Activated naive CD8-positive, alpha-beta T cell treated with anti-CD3 and anti-CD28 coated beads, Interleukin-2, amount 10 ng/mL, durations not matched to agents 7 days and 5 days (primary cell): Measurements from ENCODE around the gene ZCCHC13. TPM values are rescaled to one million over a fixed set of nuclear protein-coding genes. Genes with fewer than 3 reads are reported as not detected.
"Not testable (repeated sequence)": the region's sequence is repeated elsewhere in the genome, so short reads cannot be mapped to it uniquely, and the experiment has no call there.

Source experiments
- ATAC-seq: fragments of 150-1000 bp; cut with Tn5 transposase; one replicate; pipeline ENCODE4 v1.10.0; 2021; ENCODE audit warnings: low read depth, moderate library complexity
- POLR2A ChIA-PET: fragments of 350-600 bp; sonication (Branson Sonifier 250); formaldehyde crosslinking; loops from one replicate; lab custom pipeline; 2021; ENCODE audit warnings: antibody characterized with exemption; lab: Charles Lee
- DNase-seq: peaks from one replicate; pipeline ENCODE4 v3.0.0; 2021
- H3K27ac Mint-ChIP-seq: one replicate; pipeline ENCODE4 v1.8.0; 2022; ENCODE audit warnings: mild to moderate bottlenecking, mixed read lengths
- H3K27me3 Mint-ChIP-seq: one replicate; pipeline ENCODE4 v1.8.0; 2022; ENCODE audit warnings: mild to moderate bottlenecking, moderate library complexity, mixed read lengths
- H3K36me3 Mint-ChIP-seq: one replicate; pipeline ENCODE4 v1.8.0; 2021; ENCODE audit warnings: mild to moderate bottlenecking, mixed read lengths
- H3K4me1 Mint-ChIP-seq: one replicate; pipeline ENCODE4 v1.8.0; 2021; ENCODE audit warnings: mixed read lengths
- H3K4me3 Mint-ChIP-seq: one replicate; pipeline ENCODE4 v1.8.0; 2022; ENCODE audit warnings: mild to moderate bottlenecking, moderate library complexity, mixed read lengths
- H3K9me3 Mint-ChIP-seq: one replicate; pipeline ENCODE4 v1.8.0; 2021; ENCODE audit warnings: mixed read lengths
- microRNA-seq: library from miRNA; unstranded; fragments of <30 nt; microRNA quantifications from one replicate; pipeline ENCODE4 v1.2.0, GENCODE V29; 2022
- total RNA-seq, 2 experiments: library from RNA; stranded (reverse); gene quantifications; one replicate each; pipeline ENCODE4 v1.2.3, GENCODE V29; 2021

ZCCHC13 gene
- total RNA-seq, 2 experiments from 2014 or later = not detected

DNA sequence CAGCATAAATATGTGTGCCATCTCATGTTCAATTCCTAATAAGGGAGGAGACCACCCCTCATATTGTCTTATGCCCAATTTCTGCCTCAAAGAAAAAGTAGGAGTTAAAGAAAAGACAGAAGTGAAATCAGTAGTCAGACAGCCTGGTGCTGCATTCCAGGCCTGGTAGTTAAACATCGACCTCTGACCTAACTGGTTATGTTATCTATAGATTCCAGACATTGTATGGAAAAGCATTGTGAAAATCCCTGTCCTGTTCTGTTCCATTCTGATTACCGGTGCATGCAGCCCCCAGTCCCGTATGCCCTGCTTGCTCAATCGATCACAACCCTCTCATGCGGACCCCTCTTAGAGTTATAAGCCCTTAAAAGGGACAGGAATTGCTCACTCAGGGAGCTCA lies 38.2 kb downstream of the ZCCHC13 start:
- DNase-seq, ATAC-seq, H3K4me1 Mint-ChIP-seq, H3K27ac Mint-ChIP-seq, H3K27me3 Mint-ChIP-seq, H3K4me3 Mint-ChIP-seq, H3K36me3 Mint-ChIP-seq, POLR2A ChIA-PET, H3K9me3 Mint-ChIP-seq: not testable (repeated sequence)

- no peaks in the 10 kb centered on the region for H3K36me3 Mint-ChIP-seq
- no peaks in the 10 kb centered on the region for H3K9me3 Mint-ChIP-seq
- ATAC-seq (peak; percentile 65), DNase-seq (no peak)
- no peaks in the 10 kb centered on the region for H3K27me3 Mint-ChIP-seq
- POLR2A ChIA-PET = no interaction called here
- H3K4me3 Mint-ChIP-seq = no peak overlapping the region
- peaks cover 1% of the 10 kb centered on the region for H3K4me1 Mint-ChIP-seq
- H3K27ac Mint-ChIP-seq = no peak overlapping the region
Observed at GRCh38 chrX:74343343-74344279, 39.6 kb downstream of the ZCCHC13 start.

- H3K4me1 Mint-ChIP-seq = peaks cover 1% of the 10 kb centered on the region
- DNase-seq (no peak), ATAC-seq (no peak)
- no peaks in the 10 kb centered on the region for H3K27me3 Mint-ChIP-seq
- no peaks in the 10 kb centered on the region for H3K36me3 Mint-ChIP-seq
- no peak overlapping the region for H3K27ac Mint-ChIP-seq
- no peaks in the 10 kb centered on the region for H3K9me3 Mint-ChIP-seq
- no peak overlapping the region for H3K4me3 Mint-ChIP-seq
- POLR2A ChIA-PET = no interaction called here
Observed at GRCh38 chrX:74344280-74344622, 40.3 kb downstream of the ZCCHC13 start.

DNA sequence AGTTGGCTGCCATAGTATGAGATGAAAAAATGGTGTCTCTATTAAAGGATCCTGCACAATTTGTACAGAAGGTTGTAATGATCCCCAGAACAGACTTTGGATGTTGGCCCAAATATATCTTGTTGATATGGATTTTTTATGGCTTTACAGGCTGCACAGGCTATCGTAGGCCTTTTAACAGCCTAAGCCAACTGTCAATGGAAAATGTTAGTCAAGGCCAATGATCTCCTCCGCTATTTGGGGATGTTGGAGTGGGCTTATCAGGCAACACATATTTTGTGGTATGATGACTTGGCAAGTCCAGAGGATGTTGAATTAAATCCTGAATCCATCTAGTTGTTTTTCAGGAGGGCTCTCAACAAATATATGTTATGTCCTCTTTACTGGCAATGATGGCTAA lies 42.1 kb downstream of the ZCCHC13 start:
- H3K36me3 Mint-ChIP-seq = no peaks in the 10 kb centered on the region

DNA sequence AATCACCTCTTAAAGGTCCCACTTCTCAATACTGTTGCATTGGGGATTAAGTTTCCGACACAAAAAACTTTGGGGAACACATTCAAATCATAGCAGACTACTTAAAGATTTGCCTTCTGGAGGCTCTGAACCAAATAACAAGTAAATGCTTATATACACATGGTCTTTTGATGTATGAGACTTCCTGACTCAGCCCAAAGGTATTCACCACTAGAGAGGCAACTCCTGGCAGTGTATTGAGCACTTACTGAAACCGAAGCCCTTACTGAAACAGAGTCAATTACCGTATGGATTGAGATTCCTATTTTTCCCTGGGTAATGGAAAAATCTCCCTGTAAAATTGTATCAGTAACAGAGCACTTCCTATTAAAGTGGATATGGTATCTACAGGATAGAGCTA lies 45.4 kb downstream of the ZCCHC13 start:
- no peaks in the 10 kb centered on the region for H3K27me3 Mint-ChIP-seq
- no peaks in the 10 kb centered on the region for H3K9me3 Mint-ChIP-seq
- POLR2A ChIA-PET = no interaction called here
- DNase-seq (no peak), ATAC-seq (no peak)
- H3K4me1 Mint-ChIP-seq = peaks cover 8% of the 10 kb centered on the region
- H3K4me3 Mint-ChIP-seq = no peak overlapping the region
- H3K27ac Mint-ChIP-seq = no peak overlapping the region
- no peaks in the 10 kb centered on the region for H3K36me3 Mint-ChIP-seq

More for the DNA sequence above, 42.1 kb downstream of the ZCCHC13 start:
- Mint-ChIP-seq H3K4me3 (no peak overlapping the region), H3K9me3 (no peaks in the 10 kb centered on the region), H3K27me3 (no peaks in the 10 kb centered on the region), H3K4me1 (peaks cover 1% of the 10 kb centered on the region), H3K27ac (no peak overlapping the region)
- DNase-seq (no peak), ATAC-seq (no peak)
- POLR2A ChIA-PET = no interaction called here

DNA sequence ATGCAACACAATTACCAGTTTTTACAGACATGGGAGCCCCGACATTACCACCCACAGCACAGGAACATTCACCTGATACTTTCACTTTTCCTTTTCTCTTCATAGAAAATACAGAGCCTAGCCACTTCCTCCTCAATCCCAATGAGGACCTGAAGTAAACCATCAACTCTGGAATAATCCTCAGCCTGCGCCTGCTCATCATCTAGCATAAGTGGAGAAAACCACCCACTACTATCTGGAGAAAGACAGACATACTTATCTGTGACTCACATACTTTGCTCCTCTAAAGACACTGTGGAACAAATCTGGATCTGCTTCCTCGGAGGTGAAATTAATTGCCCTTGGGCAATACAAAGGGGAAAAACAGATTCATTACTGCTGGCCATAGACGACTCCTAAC lies 47.8 kb downstream of the ZCCHC13 start:
- POLR2A ChIA-PET = no interaction called here
- Mint-ChIP-seq H3K4me1 (peaks cover 8% of the 10 kb centered on the region), H3K9me3 (no peaks in the 10 kb centered on the region), H3K27ac (peak overlapping the region; percentile 74), H3K4me3 (peak overlapping the region; percentile 67), H3K36me3 (no peaks in the 10 kb centered on the region), H3K27me3 (peaks cover 8% of the 10 kb centered on the region)
- DNase-seq (no peak), ATAC-seq (no peak)

DNA sequence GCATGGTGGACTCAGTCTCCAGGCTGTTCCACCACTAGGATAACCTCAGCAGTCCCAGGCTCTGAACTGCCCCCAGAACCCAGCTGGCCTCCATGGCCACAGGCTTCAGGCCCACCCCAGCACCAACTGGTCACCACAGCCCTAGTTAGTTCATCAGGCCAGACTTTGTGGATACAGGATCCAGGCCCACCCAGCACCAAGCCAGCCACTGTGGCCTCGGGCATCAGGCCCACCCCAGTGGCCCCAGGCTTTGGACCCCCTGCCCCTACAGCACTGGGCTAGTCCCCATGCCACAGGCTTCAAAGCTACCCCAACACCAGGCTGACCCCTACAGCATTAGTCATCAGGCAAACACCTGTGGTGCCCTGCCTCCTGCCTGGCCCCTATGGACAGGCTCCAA lies 50.0 kb downstream of the ZCCHC13 start:
- H3K4me3 Mint-ChIP-seq = no peak overlapping the region
- DNase-seq (no peak), ATAC-seq (no peak)
- no peaks in the 10 kb centered on the region for H3K36me3 Mint-ChIP-seq
- H3K27ac Mint-ChIP-seq = no peak overlapping the region
- H3K9me3 Mint-ChIP-seq = peaks cover 1% of the 10 kb centered on the region
- H3K4me1 Mint-ChIP-seq = peaks cover 8% of the 10 kb centered on the region
- H3K27me3 Mint-ChIP-seq = peaks cover 8% of the 10 kb centered on the region
- POLR2A ChIA-PET = no interaction called here

Small RNA genes within 50 kb of the gene (microRNA-seq; reads per million reads assigned to microRNA genes)
- gene MIR374A (1,633 reads per million, percentile 83 among the genes with 10 or more reads in this experiment), gene MIR545 (2.8 reads per million)

Other genes with a start within 250 kb of the ZCCHC13 start
- under 1 TPM; 0.06 to 0.11 TPM for gene SLC16A2, start 117.3 kb downstream of the ZCCHC13 start, total RNA-seq